GM18909 (cell line): ENCODE data around the gene RPL27A.
"Not testable (repeated sequence)": the region's sequence is repeated elsewhere in the genome, so short reads cannot be mapped to it uniquely, and the experiment has no call there.

Experiments
- ATAC-seq: cut with Tn5 transposase; IDR thresholded peaks from one replicate; pipeline ENCODE4 v1.9.1; 2021; ENCODE audit warnings: mild to moderate bottlenecking; ENCODE audit not compliant: unreplicated experiment, poor library complexity

RPL27A gene

GRCh38 chr11:8682303-8683114, at the start of gene RPL27A, which contains the start of gene TRIM66:
Gene RPL27A (plus strand): TSS chr11:8682792. CDS start chr11:8682814, 22 bp downstream.
Gene TRIM66 (minus strand): TSS chr11:8682665. CDS start chr11:8672274, 10,391 bp downstream.
- peak; percentile 95 for ATAC-seq

DNA sequence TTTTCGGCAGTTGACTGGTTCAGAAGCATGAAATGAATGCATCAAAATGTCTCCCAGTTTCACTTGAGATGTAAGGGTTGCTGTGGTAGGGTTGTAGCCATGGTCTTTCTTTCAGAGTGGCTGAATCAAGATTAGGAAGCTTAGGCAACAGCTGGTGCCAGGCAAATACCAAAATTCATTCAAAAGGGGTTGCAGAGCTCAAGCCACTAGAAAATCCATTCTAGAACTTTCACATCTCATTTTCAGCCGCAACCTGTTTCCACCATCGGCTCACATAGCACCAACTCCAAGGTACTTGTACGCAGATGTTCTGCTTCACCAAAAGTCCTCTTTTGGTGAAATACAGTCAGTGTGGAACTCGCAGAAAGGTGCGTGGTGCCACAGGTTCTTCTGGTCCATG, 48.1 kb upstream of the RPL27A start:
- ATAC-seq, result no peak

DNA sequence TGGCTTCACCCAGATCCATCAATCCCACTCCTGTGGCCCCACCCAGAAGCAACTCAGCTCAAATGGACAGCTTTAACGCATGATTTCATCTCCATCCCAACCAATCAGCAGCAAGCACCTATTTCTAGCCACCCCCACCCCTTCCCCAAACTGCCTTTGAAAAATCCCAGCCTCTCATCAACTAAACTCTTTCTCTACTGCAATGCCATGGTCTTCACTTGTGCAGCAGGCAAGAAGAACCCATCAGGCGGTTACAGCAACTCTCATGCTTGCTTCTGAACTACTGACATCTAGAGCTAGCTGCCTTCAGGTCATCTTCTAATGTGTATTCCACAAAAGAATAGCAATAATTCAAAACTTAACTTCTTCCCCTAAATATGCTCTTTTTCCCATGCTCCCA, 46.5 kb upstream of the RPL27A start:
- ATAC-seq, result no peak

DNA sequence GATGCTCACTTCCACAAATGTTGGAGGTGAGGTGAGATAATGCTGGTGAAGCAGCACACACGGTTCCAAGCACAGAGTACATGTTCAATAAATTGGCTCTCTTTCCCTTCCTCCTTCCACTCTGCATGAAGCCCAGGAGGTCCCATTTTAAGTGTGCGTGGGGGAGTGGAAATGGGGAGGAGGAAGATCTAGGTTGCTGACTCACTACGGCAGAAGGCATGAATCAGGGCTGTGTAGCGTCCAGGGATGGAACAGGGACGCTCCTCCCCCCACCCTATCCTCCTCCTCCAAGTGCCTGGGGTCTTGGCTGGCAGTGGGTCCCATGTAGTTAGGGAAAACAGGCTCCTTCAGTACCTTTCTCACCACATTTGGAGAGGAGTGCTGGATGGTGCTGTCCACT, 44.3 kb upstream of the RPL27A start:
- no peak for ATAC-seq

- ATAC-seq, result no peak
These were observed 42.9 kb upstream of the RPL27A start for GRCh38 chr11:8639655-8640054.

- no peak for ATAC-seq
These were observed 42.2 kb upstream of the RPL27A start for GRCh38 chr11:8640267-8640906.

DNA sequence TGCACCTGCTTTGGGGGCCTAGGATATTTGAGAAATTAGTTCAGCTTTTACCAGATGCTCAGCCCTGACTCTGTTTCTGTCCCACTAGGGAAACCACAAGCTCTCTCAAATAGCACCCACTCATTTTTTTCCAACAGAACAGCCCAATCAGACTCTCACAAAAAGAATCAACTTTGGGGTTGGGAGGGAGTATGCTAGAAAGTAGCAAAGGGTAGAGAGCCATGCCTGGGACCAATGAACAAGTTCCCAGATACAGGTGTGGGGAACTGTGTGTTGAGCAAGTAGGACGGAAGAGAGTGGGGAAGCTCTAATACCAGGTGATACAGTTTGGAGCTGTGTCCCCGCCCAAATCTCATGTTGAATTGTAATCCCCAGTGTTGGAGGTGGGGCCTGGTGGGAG, 41.3 kb upstream of the RPL27A start:
- no peak for ATAC-seq

DNA sequence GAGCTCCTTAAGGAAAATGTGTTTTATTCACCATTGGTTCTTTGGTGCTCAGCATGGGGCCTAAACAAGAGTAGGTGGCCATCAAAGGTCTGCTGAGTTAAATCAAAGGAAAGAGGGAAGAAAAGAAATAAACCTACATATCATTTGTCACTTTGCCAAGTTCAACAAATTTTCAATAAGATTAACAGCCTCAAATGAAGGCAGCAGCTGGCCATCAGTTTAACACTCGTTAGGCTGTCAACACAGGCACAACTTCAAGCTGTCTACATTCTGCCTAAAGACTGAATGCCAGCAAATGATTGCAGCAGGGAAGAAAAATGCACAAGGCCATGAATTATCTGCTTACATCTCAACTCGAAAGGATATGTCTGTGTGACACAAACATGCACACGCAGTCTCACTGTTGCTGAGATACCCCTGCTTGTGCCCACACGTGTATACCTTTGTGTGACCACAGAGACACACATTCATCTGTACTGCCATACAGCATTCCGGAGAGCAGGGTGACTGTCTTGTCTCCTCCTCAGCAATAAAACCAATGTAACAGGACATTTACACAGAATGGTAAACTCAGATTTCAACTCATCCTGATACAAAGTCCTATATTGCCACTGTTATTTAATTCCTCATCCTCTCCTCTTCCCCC, 40.3 kb upstream of the RPL27A start:
- ATAC-seq, result no peak

DNA sequence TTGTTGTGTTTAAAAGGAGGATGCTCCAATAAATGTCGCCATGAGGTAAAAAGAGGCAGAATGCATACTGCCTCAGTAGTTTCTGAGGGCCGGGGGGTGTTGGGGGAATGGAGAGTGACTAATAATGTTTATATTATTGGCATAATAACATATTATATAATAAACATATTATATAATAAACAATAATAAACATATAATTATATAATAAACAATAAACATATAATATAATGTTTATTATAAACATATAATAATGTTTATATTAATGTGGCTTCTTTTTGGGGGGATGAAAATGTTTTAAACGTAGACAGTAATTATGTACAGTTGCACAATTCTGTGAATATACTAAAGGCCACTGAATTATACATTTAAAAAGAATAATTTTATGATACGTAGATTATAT, 35.7 kb upstream of the RPL27A start:
- ATAC-seq, result no peak

DNA sequence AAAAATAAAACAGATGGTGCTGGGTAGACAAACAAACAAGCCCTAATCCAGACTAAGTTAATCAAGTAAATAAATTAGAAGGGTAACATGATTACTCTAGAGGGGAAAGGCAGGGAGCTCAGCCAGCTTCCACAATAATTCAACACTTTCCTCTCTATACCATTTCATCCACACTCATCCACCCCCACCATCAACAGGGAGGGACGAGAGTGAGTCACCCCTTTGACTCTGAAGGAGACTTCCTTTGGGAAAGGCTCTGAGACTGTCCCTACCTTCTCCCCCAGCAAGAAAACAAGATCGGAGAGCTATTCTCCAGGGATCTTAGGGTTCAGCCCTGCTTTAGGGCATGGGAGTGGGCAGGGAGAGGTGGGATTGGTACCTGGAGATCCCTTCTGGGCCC, 33.2 kb upstream of the RPL27A start:
- no peak for ATAC-seq

- ATAC-seq, result no peak
These were observed 32.1 kb upstream of the RPL27A start for GRCh38 chr11:8650401-8650990.

GRCh38 chr11:8652140-8652539, 30.5 kb upstream of the RPL27A start:
- no peak for ATAC-seq

GRCh38 chr11:8654503-8654902, 28.1 kb upstream of the RPL27A start:
- ATAC-seq, result no peak

GRCh38 chr11:8656291-8656690, 26.3 kb upstream of the RPL27A start:
- ATAC-seq, result no peak

DNA sequence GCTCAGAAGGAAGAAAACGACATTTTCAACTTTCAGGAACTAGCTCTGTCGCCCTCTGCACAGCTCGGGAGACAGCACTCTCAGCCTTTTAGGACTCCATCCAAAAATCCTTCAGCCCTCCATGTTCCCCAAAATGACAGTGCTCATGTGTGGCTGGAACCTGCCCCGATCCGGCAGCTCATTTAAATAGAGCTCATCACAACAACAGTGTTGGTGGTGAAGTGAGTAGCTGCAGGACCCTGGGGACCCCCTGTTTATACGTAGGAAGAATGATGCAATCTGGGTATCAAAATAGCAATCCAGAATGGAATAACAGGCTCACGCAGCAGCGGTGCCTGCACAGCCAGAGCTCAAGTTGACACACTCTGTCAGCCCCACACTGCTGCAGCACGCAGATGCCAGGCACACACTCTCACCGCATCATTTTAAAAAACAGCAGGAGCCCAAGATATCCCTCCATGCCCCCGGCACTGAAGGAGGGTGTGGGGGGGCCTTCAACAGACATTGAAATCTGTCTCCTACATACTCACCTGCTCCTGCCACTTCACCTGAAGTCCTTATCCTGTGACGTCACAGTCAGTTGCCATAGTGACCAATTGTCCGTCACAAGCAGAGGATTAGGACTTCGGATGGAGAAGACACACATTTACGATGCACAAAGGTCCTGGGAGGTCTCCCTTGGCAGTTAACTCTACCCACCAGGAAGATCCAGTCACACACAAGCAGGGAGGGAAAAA, 24.1 kb upstream of the RPL27A start:
- no peak for ATAC-seq

DNA sequence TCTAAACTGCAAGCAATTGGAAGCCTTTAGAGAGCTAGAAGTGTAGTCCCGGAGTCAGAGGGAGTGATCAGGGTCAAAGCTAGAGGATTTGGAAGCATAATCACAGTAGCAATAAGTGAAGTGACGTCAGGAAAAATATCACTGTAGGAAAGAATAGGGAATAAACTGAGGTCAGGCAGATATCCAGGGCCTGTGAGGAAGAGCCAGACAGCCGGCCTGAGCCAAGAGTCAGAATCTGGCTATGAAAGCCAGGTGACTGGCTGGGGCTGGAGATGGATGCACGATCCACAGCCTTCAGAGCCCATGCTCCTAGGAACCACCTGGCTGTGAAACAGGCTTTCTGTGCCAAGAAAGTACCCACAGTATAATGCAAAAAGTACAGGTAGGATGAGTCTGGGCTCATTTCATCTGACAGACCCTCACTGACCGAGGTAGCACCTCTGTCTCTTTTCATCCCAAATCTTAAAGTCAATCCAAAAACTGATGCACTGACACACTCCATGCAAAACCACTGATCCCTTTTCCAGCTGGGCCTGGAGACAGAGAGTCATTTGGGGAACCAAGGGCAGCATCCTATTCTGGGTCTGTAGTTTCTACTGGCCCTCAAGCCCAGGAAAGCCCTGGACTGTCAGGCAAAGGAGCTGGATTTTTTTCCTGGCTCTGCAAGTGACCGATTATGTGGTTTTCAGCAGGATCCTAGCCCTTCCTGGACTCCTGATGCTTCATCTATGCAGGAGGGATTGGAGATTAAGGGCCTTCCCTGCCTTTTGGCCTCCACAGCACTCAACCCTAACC, 21.4 kb upstream of the RPL27A start:
- no peak for ATAC-seq

DNA sequence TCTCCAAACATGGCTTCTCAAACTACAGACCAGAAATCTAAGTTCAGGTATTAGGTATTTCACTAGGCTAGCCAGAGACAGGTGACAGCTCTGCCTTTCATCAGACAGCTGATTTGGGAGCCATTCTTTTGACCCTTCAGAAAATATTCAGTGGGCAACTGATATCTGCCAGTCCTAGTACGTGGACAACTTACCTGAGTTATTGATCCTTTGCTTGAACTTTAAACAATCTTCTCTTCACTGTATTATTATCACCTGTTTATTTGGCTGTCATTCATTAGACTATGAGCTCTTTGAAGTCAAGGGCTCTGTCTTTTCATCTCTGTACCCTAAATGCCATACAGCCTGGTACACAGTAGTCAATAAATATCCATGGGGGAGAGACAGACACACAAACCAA, 17.4 kb upstream of the RPL27A start:
- no peak for ATAC-seq

- ATAC-seq, result not testable (repeated sequence)
These were observed 12.5 kb upstream of the RPL27A start for GRCh38 chr11:8670081-8670480.

- no peak for ATAC-seq
These were observed 11.4 kb upstream of the RPL27A start for GRCh38 chr11:8671193-8671612.
